GM18951 (cell line): Measurements from ENCODE around the gene RAB11FIP3.
A peak's percentile ranks its signal among the peaks of the same experiment; 100 is the strongest.
"Not testable (repeated sequence)": the region's sequence is repeated elsewhere in the genome, so short reads cannot be mapped to it uniquely, and the experiment has no call there.

ENCODE experiments used
- POLR2A ChIP-seq: IDR thresholded peaks from 4 replicates; pipeline ENCODE4 v1.6.1; 2011; ENCODE audit warnings: mild to moderate bottlenecking; ENCODE audit not compliant: insufficient read length, insufficient read depth; ENCODE audit errors: extremely low read depth
- in situ Hi-C: fragments of 300-500 bp; cut with MboI; formaldehyde crosslinking; loops from one replicate; pipeline ENCODE4 v1.12.0; 2022; ENCODE audit warnings: low sequenced_read_pairs, mixed read lengths, inconsistent platforms; ENCODE audit not compliant: unreplicated experiment

The RAB11FIP3 gene

GRCh38 chr16:425082-425718 is at the start of gene RAB11FIP3:
Gene RAB11FIP3, plus strand, starts transcription at chr16:425649. Its CDS starts 358 bp downstream, at chr16:426007.
- in situ Hi-C loops, result no loop called here
- TF ChIP-seq POLR2A, result peak; percentile 90

GRCh38 chr16:375927-376816 is 49.3 kb upstream of the RAB11FIP3 start:
- in situ Hi-C loops, result no loop called here
- TF ChIP-seq POLR2A, result no peak

GRCh38 chr16:376817-377418 is 48.5 kb upstream of the RAB11FIP3 start:
- in situ Hi-C loops, result no loop called here
- TF ChIP-seq POLR2A, result no peak

GRCh38 chr16:377419-377951 is 48.0 kb upstream of the RAB11FIP3 start:
- TF ChIP-seq POLR2A, result no peak
- in situ Hi-C loops, result no loop called here

- in situ Hi-C loops, result not testable (repeated sequence)
Observed at GRCh38 chr16:378113-378820, 47.2 kb upstream of the RAB11FIP3 start.

- in situ Hi-C loops, result no loop called here
- TF ChIP-seq POLR2A, result no peak
Observed at GRCh38 chr16:378821-379182, 46.6 kb upstream of the RAB11FIP3 start.

- no peak for TF ChIP-seq POLR2A
- in situ Hi-C loops, result no loop called here
Observed at GRCh38 chr16:379183-379960, 46.1 kb upstream of the RAB11FIP3 start.

- TF ChIP-seq POLR2A, result no peak
- in situ Hi-C loops, result no loop called here
Observed at GRCh38 chr16:379961-380761, 45.3 kb upstream of the RAB11FIP3 start.

- in situ Hi-C loops, result no loop called here
- no peak for TF ChIP-seq POLR2A
Observed at GRCh38 chr16:380762-381011, 44.8 kb upstream of the RAB11FIP3 start.

- in situ Hi-C loops, result no loop called here
- TF ChIP-seq POLR2A, result no peak
Observed at GRCh38 chr16:381012-381788, 44.2 kb upstream of the RAB11FIP3 start.
